ENCODE measurements around the gene SYNE1. TPM values are rescaled to one million over a fixed set of nuclear protein-coding genes. Genes with fewer than 3 reads are reported as not detected.
"Not testable (repeated sequence)": the region's sequence is repeated elsewhere in the genome, so short reads cannot be mapped to it uniquely, and the experiment has no call there.

SYNE1 gene
- total RNA-seq, 2 experiments from 2014 or later, result 74.6 to 140 TPM

DNA sequence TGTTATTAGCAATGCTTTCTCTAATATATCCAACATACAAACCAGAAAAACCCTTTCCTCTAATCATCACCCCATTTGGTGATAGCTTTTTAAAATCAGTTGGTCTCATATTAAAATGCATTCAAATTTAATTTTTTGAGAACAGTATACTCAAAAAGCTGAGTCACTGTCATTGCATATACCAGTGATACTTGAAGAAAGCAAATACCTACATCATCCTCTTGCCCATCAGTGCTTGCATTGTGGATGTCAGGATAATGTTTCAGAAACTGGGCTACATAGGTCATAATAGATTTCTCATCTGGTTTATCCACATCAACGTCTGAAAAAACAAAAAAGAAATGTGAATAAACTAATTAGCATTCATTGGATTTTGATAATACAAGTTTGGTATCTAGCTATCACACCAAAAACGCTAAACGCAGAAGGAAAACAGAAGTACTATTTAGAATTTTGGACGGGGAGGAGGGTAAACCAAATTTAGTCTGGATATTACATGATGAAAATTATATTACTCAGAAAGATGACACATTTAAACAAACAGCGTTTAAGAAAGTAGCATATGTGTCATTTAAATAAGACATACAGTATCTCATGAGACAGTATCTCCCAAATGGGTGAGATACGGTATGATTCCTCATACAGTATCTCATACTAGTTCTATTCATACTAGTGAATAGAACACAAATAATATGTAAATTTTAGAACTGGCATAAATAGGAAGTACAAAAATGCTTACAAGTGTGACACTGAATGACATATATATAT lies 134.6 kb downstream of the SYNE1 start:
- TF ChIP-seq, protein P1, sequence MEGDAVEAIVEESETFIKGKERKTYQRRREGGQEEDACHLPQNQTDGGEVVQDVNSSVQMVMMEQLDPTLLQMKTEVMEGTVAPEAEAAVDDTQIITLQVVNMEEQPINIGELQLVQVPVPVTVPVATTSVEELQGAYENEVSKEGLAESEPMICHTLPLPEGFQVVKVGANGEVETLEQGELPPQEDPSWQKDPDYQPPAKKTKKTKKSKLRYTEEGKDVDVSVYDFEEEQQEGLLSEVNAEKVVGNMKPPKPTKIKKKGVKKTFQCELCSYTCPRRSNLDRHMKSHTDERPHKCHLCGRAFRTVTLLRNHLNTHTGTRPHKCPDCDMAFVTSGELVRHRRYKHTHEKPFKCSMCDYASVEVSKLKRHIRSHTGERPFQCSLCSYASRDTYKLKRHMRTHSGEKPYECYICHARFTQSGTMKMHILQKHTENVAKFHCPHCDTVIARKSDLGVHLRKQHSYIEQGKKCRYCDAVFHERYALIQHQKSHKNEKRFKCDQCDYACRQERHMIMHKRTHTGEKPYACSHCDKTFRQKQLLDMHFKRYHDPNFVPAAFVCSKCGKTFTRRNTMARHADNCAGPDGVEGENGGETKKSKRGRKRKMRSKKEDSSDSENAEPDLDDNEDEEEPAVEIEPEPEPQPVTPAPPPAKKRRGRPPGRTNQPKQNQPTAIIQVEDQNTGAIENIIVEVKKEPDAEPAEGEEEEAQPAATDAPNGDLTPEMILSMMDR (conservative IDR thresholded peaks at IDR 0.05; ENCODE audit: low read length), result no peak
- no peak for TF ChIP-seq EZH2phosphoT487 (IDR thresholded peaks at IDR 0.05; ENCODE audit: borderline replicate concordance, low read depth, low read length)
- no peaks in the 10 kb centered on the region for H3K9me2 ChIP-seq (ENCODE audit: insufficient read depth, low read length)
- no peaks in the 10 kb centered on the region for H3K4me1 ChIP-seq (ENCODE audit: insufficient read depth, low read length, poor library complexity, severe bottlenecking)
- no TSS peak for BruUV-seq (replicated peaks)
- ChIA-PET POLR2A (no interaction called here), CTCF (ENCODE audit: unreplicated experiment) (no interaction called here)
- no peaks in the 10 kb centered on the region for H3K79me2 ChIP-seq (ENCODE audit: insufficient read depth, low read depth, low read length)
- intact Hi-C loops (cut with micrococcal nuclease; ENCODE audit: unreplicated experiment), result no loop called here
- H3K4me2 ChIP-seq (ENCODE audit: low read length), result no peak overlapping the region
- H3K4me3 ChIP-seq (ENCODE audit: low read depth, low read length, poor library complexity, severe bottlenecking), result no peak overlapping the region
- H3K9me3 ChIP-seq (ENCODE audit: low read length), result no peaks in the 10 kb centered on the region
- DNase-seq (ENCODE audit: low spot score), result no peak
- H3K27ac ChIP-seq (ENCODE audit: low read depth, low read length, poor library complexity, severe bottlenecking), result no peak overlapping the region
- H4K20me1 ChIP-seq (ENCODE audit: insufficient read depth, low read length), result no peaks in the 10 kb centered on the region
- no peaks in the 10 kb centered on the region for H3K36me3 ChIP-seq (ENCODE audit: insufficient read depth, low read length)
- H2AFZ ChIP-seq (ENCODE audit: low read length), result no peak overlapping the region

GRCh38 chr6:152499931-152500330 lies 137.2 kb downstream of the SYNE1 start:
- no peak overlapping the region for H3K4me3 ChIP-seq (ENCODE audit: low read depth, low read length, poor library complexity, severe bottlenecking)
- H3K4me1 ChIP-seq (ENCODE audit: insufficient read depth, low read length, poor library complexity, severe bottlenecking), result no peaks in the 10 kb centered on the region
- H2AFZ ChIP-seq (ENCODE audit: low read length), result no peak overlapping the region
- POLR2A ChIA-PET, result interaction anchor here (0.8 kb wide), 1 partner anchor 12 kb away, joined by 3 read pairs; no protein-coding TSS in a partner anchor
- H3K4me2 ChIP-seq (ENCODE audit: low read length), result no peak overlapping the region
- TF ChIP-seq, protein P1 (conservative IDR thresholded peaks at IDR 0.05; ENCODE audit: low read length), result no peak
- TF ChIP-seq EZH2phosphoT487 (IDR thresholded peaks at IDR 0.05; ENCODE audit: borderline replicate concordance, low read depth, low read length), result no peak
- H3K27ac ChIP-seq (ENCODE audit: low read depth, low read length, poor library complexity, severe bottlenecking), result no peak overlapping the region
- no peaks in the 10 kb centered on the region for H3K79me2 ChIP-seq (ENCODE audit: insufficient read depth, low read depth, low read length)
- no peak for DNase-seq (ENCODE audit: low spot score)
- H3K36me3 ChIP-seq (ENCODE audit: insufficient read depth, low read length), result no peaks in the 10 kb centered on the region
- no TSS peak for BruUV-seq (replicated peaks)
- CTCF ChIA-PET (ENCODE audit: unreplicated experiment), result no interaction called here
- intact Hi-C loops (cut with micrococcal nuclease; ENCODE audit: unreplicated experiment), result no loop called here
- no peaks in the 10 kb centered on the region for H3K9me3 ChIP-seq (ENCODE audit: low read length)
- no peaks in the 10 kb centered on the region for H4K20me1 ChIP-seq (ENCODE audit: insufficient read depth, low read length)
- no peaks in the 10 kb centered on the region for H3K9me2 ChIP-seq (ENCODE audit: insufficient read depth, low read length)

- ChIA-PET POLR2A (interaction anchor here (0.6 kb wide), 1 partner anchor 936 kb away, joined by 3 read pairs; no protein-coding TSS in a partner anchor), CTCF (ENCODE audit: unreplicated experiment) (no interaction called here)
- TF ChIP-seq, protein P1 (conservative IDR thresholded peaks at IDR 0.05; ENCODE audit: low read length), result no peak
- TF ChIP-seq EZH2phosphoT487 (IDR thresholded peaks at IDR 0.05; ENCODE audit: borderline replicate concordance, low read depth, low read length), result no peak
- H3K4me1 ChIP-seq (ENCODE audit: insufficient read depth, low read length, poor library complexity, severe bottlenecking), result no peaks in the 10 kb centered on the region
- H3K9me2 ChIP-seq (ENCODE audit: insufficient read depth, low read length), result no peaks in the 10 kb centered on the region
- no TSS peak for BruUV-seq (replicated peaks)
- no peak overlapping the region for H2AFZ ChIP-seq (ENCODE audit: low read length)
- DNase-seq (ENCODE audit: low spot score), result no peak
- H3K27ac ChIP-seq (ENCODE audit: low read depth, low read length, poor library complexity, severe bottlenecking), result no peak overlapping the region
- H3K36me3 ChIP-seq (ENCODE audit: insufficient read depth, low read length), result no peaks in the 10 kb centered on the region
- H3K9me3 ChIP-seq (ENCODE audit: low read length), result no peaks in the 10 kb centered on the region
- H3K4me2 ChIP-seq (ENCODE audit: low read length), result no peak overlapping the region
- no peak overlapping the region for H3K4me3 ChIP-seq (ENCODE audit: low read depth, low read length, poor library complexity, severe bottlenecking)
- intact Hi-C loops (cut with micrococcal nuclease; ENCODE audit: unreplicated experiment), result no loop called here
- no peaks in the 10 kb centered on the region for H3K79me2 ChIP-seq (ENCODE audit: insufficient read depth, low read depth, low read length)
- no peaks in the 10 kb centered on the region for H4K20me1 ChIP-seq (ENCODE audit: insufficient read depth, low read length)
Observed at GRCh38 chr6:152496731-152497130, 140.4 kb downstream of the SYNE1 start.

GRCh38 chr6:152495456-152495855 lies 141.7 kb downstream of the SYNE1 start:
- H3K9me2 ChIP-seq (ENCODE audit: insufficient read depth, low read length); H3K4me2 ChIP-seq (ENCODE audit: low read length); intact Hi-C loops (cut with micrococcal nuclease; ENCODE audit: unreplicated experiment); CTCF ChIA-PET (ENCODE audit: unreplicated experiment); BruUV-seq (replicated peaks); H3K27ac ChIP-seq (ENCODE audit: low read depth, low read length, poor library complexity, severe bottlenecking); DNase-seq (ENCODE audit: low spot score); H3K79me2 ChIP-seq (ENCODE audit: insufficient read depth, low read depth, low read length); H3K4me1 ChIP-seq (ENCODE audit: insufficient read depth, low read length, poor library complexity, severe bottlenecking); H2AFZ ChIP-seq (ENCODE audit: low read length); H3K36me3 ChIP-seq (ENCODE audit: insufficient read depth, low read length); H4K20me1 ChIP-seq (ENCODE audit: insufficient read depth, low read length); H3K4me3 ChIP-seq (ENCODE audit: low read depth, low read length, poor library complexity, severe bottlenecking); H3K9me3 ChIP-seq (ENCODE audit: low read length): not testable (repeated sequence)
- POLR2A ChIA-PET, result interaction anchor here (0.8 kb wide), 1 partner anchor 176 kb away, joined by 4 read pairs; no protein-coding TSS in a partner anchor

All from OCI-LY7 (cell line).